HepG2 (cell line): ENCODE measurements around the gene KRT7. TPM values are rescaled to one million over a fixed set of nuclear protein-coding genes. Genes with fewer than 3 reads are reported as not detected.

Source experiments
- ATAC-seq: fragments of 200-7000 bp; cut with Tn5 transposase; 3 replicates; pipeline ENCODE4 v1.9.1; 2020; ENCODE audit warnings: mild to moderate bottlenecking, moderate library complexity
- BruUV-seq: library from RNA; stranded (reverse); fragments of 400-500 nt; replicated peaks from 2 replicates; lab custom pipeline; 2021; lab: Mats Ljungman, UMichigan
- CTCF ChIA-PET: fragments of 300-600 bp; formaldehyde crosslinking; extraction: SDS; loops from one replicate; lab custom pipeline; 2021; ENCODE audit warnings: low total read pairs, inconsistent platforms, low intra/inter-chr PET ratio; lab: Yijun Ruan, JAX
- POLR2A ChIA-PET: fragments of 350-600 bp; sonication (Branson Sonifier 250); formaldehyde crosslinking; loops from one replicate; lab custom pipeline; 2020; ENCODE audit warnings: antibody characterized with exemption, inconsistent platforms; lab: Yijun Ruan, JAX
- DNase-seq: peaks from one replicate; pipeline ENCODE4 v3.0.0-alpha.2; 2015; ENCODE audit warnings: low spot score
- FAIRE-seq: peaks from 3 replicates; lab custom pipeline; 2011; peaks lifted over from hg19 to GRCh38; lab: Jason Lieb, UNC
- H2AFZ ChIP-seq: one replicate; pipeline ENCODE4 v1.6.1; 2011; ENCODE audit warnings: low read length, inconsistent platforms
- H3K27ac ChIP-seq: fragments of 300-600 bp; 3 replicates; pipeline ENCODE4 v1.8.0; 2011; ENCODE audit warnings: mixed run types, mild to moderate bottlenecking, mixed read lengths, low read length, inconsistent platforms; ENCODE audit not compliant: insufficient read depth; ENCODE audit errors: extremely low read length
- H3K27me3 ChIP-seq, 2 experiments: fragments of 200-600 bp in 1 of 2; 2 replicates in 1 of 2; 3 replicates in 1 of 2; pipeline versions ENCODE4 v1.6.0 to v1.8.0; 2011; ENCODE audit warnings: low read length in 2 of 2, mild to moderate bottlenecking in 2 of 2, moderate library complexity in 2 of 2, inconsistent platforms in 1 of 2; ENCODE audit not compliant: insufficient read depth in 2 of 2, control insufficient read depth in 1 of 2
- H3K36me3 ChIP-seq, 2 experiments: fragments of 200-600 bp in 1 of 2; replicated peaks in 1 of 2; 2 replicates in 1 of 2; 3 replicates in 1 of 2; pipeline versions ENCODE4 v1.5.1 to v1.8.0; 2011; ENCODE audit warnings: low read length in 2 of 2, inconsistent platforms in 1 of 2; ENCODE audit not compliant: insufficient read depth in 2 of 2, control insufficient read depth in 1 of 2
- H3K4me1 ChIP-seq: 2 replicates; pipeline ENCODE4 v1.5.1; 2012; ENCODE audit warnings: low read length, inconsistent platforms; ENCODE audit not compliant: insufficient read depth
- H3K4me2 ChIP-seq: 2 replicates; pipeline ENCODE4 v1.6.0; 2011; ENCODE audit warnings: low read depth, low read length, inconsistent platforms
- H3K4me3 ChIP-seq, 3 experiments: fragments of 200-600 bp in 1 of 3; sonication (generic), shearing (Covaris generic) in 1 of 3; replicated peaks in 1 of 3; 2 replicates each; pipeline ENCODE4 v1.5.1; 2011 to 2016; ENCODE audit warnings: low read length in 3 of 3, inconsistent platforms in 2 of 3, low read depth in 2 of 3, mild to moderate bottlenecking in 2 of 3, control low read depth in 1 of 3, mixed read lengths in 1 of 3; ENCODE audit not compliant: insufficient read depth in 1 of 3
- H3K79me2 ChIP-seq: one replicate; pipeline ENCODE4 v1.6.1; 2011; ENCODE audit warnings: low read length, inconsistent platforms; ENCODE audit not compliant: insufficient read depth
- H3K9ac ChIP-seq: 2 replicates; pipeline ENCODE4 v1.6.0; 2011; ENCODE audit warnings: mild to moderate bottlenecking, low read depth, low read length, inconsistent platforms; ENCODE audit not compliant: insufficient read depth
- H3K9me3 ChIP-seq: 2 replicates; pipeline ENCODE4 v1.5.1; 2012; ENCODE audit warnings: mild to moderate bottlenecking, low read length
- H4K20me1 ChIP-seq: 2 replicates; pipeline ENCODE4 v1.6.0; 2011; ENCODE audit warnings: inconsistent platforms, mild to moderate bottlenecking, low read length, moderate library complexity; ENCODE audit not compliant: insufficient read depth
- DZIP1 ChIP-seq: sonication (generic); formaldehyde crosslinking; IDR thresholded peaks from 2 replicates; pipeline ENCODE4 v1.5.0; 2020; ENCODE audit warnings: mild to moderate bottlenecking, missing genetic modification reagents
- FOXO4 ChIP-seq: sonication (generic); formaldehyde crosslinking; conservative IDR thresholded peaks from 2 replicates; pipeline ENCODE4 v1.8.1; 2023; ENCODE audit warnings: missing genetic modification reagents
- MBD4 ChIP-seq: IDR thresholded peaks from 2 replicates; pipeline ENCODE4 v1.6.1; 2012; ENCODE audit warnings: low read length, inconsistent platforms, borderline replicate concordance
- MLX ChIP-seq: IDR thresholded peaks from 2 replicates; pipeline ENCODE4 v1.6.1; 2016
- NFE2L2 ChIP-seq: fragments of 150-350 bp; IDR thresholded peaks from 2 replicates; pipeline ENCODE4 v1.6.1; 2014; ENCODE audit warnings: low read length
- ZBTB10 ChIP-seq: sonication (generic); formaldehyde crosslinking; IDR thresholded peaks from 2 replicates; pipeline ENCODE4 v1.4.0; 2020; ENCODE audit warnings: missing genetic modification reagents, borderline replicate concordance
- ZBTB39 ChIP-seq: sonication (generic); formaldehyde crosslinking; IDR thresholded peaks from 2 replicates; pipeline ENCODE4 v1.5.0; 2020; ENCODE audit warnings: missing genetic modification reagents
- ZNF468 ChIP-seq: sonication (generic); formaldehyde crosslinking; IDR thresholded peaks from 2 replicates; pipeline ENCODE4 v1.8.0; 2022; ENCODE audit warnings: mild to moderate bottlenecking, moderate library complexity, missing genetic modification reagents
- ZNF678 ChIP-seq: sonication (generic); formaldehyde crosslinking; IDR thresholded peaks from 2 replicates; pipeline ENCODE4 v1.4.0; 2020; ENCODE audit warnings: mild to moderate bottlenecking, missing genetic modification reagents
- WGBS: methylation state at CpG from one replicate; pipeline ENCODE4 v1.1.6; 2017; ENCODE audit warnings: low lambda C conversion rate; 5-methylcytosine and 5-hydroxymethylcytosine counted together
- in situ Hi-C: cut with HindIII; loops from 2 replicates; pipeline ENCODE4 v1.10.0; 2017; ENCODE audit warnings: low pct_unique_long_range_greater_than_20kb; ENCODE audit not compliant: extremely low pct_ligation_motif_present
- intact Hi-C: fragments of 100-400 bp; cut with micrococcal nuclease; formaldehyde crosslinking; loops from one replicate; pipeline ENCODE4 v1.10.0; 2022; ENCODE audit not compliant: unreplicated experiment
- polyA plus RNA-seq, 8 experiments: library from polyadenylated mRNA; depleted of rRNA in 3 of 8; stranded (reverse) in 7 of 8; unstranded in 1 of 8; fragments of >200 nt; fragmentation: Illumina TruSeq in 4 of 8; extraction: Trizol in 4 of 8; gene quantifications; 2 replicates each; pipeline versions ENCODE4 v1.2.1 to v1.2.3, GENCODE V29; 2011 to 2016; ENCODE audit warnings: low read depth in 4 of 8, missing spikeins in 1 of 8, mixed read lengths in 1 of 8; ENCODE audit not compliant: insufficient read depth in 1 of 8
- total RNA-seq, 5 experiments: library from RNA; depleted of rRNA; stranded (reverse); fragments of >200 nt; fragmentation: Illumina TruSeq; extraction: Trizol; gene quantifications; 2 replicates each; pipeline ENCODE4 v1.2.3, GENCODE V29; 2016; ENCODE audit warnings: low read depth in 1 of 5

KRT7 gene
- total and polyA plus RNA-seq, 2 of the 13 experiments (the other 11 are each of a cell fraction or from before 2014, with no cell fraction given): 0.83 TPM; not detected in 1

GRCh38 chr12:52200086-52200780, 32.8 kb upstream of the KRT7 start (continued):
- no peak for TF ChIP-seq ZNF468 (CRISPR knock-in tag)
- TF ChIP-seq MLX (CRISPR knock-in tag): no peak

GRCh38 chr12:52200781-52201450, 32.1 kb upstream of the KRT7 start:
- WGBS: 14% methylated on average over 14 of the region's 15 CpGs
- ATAC-seq (no peak), DNase-seq (no peak), FAIRE-seq (no peak)
- H3K9ac ChIP-seq: no peak overlapping the region
- ChIA-PET CTCF (no interaction called here), POLR2A (interaction anchor here (1.5 kb wide), 1 partner anchor 9 kb away, joined by 4 read pairs; no protein-coding TSS in a partner anchor)
- H3K36me3 ChIP-seq: no peaks in the 10 kb centered on the region
- H3K4me2 ChIP-seq: no peak overlapping the region
- BruUV-seq: no TSS peak
- H3K9me3 ChIP-seq: no peaks in the 10 kb centered on the region
- H4K20me1 ChIP-seq: no peaks in the 10 kb centered on the region
- H3K79me2 ChIP-seq: no peaks in the 10 kb centered on the region
- no peak overlapping the region for H3K27ac ChIP-seq
- in situ Hi-C loops (loop anchor here (5.0 kb wide), 1 partner anchor 34 kb away; no protein-coding TSS in a partner anchor), intact Hi-C loops (no loop called here)
- peaks cover 12% of the 10 kb centered on the region; the same call in 1 of the 2 replicates for H3K4me1 ChIP-seq
- H2AFZ ChIP-seq: no peak overlapping the region
- H3K27me3 ChIP-seq: peaks cover 10 to 63% of the 10 kb centered on the region in 2 experiments
- H3K4me3 ChIP-seq: no peak overlapping the region
- TF ChIP-seq ZBTB39 (CRISPR knock-in tag): no peak
- TF ChIP-seq MBD4: no peak
- no peak for TF ChIP-seq FOXO4 (CRISPR knock-in tag)
- no peak for TF ChIP-seq NFE2L2
- TF ChIP-seq DZIP1 (CRISPR knock-in tag): no peak
- no peak for TF ChIP-seq ZNF678 (CRISPR knock-in tag)
- no peak for TF ChIP-seq ZBTB10 (CRISPR knock-in tag)
